Mammary epithelial cell (primary cell): ENCODE results near the gene CHN2.

Experiments used
- CTCF ChIP-seq, 2 donors: IDR thresholded peaks in 1 of 2; conservative IDR thresholded peaks in 1 of 2; 2 replicates each; pipeline ENCODE4 v1.5.1; 2011 to 2012; ENCODE audit warnings: inconsistent platforms in 2 of 2, low read length in 2 of 2, mild to moderate bottlenecking in 2 of 2, control low read depth in 1 of 2, low read depth in 1 of 2; ENCODE audit not compliant: insufficient read depth in 1 of 2; ENCODE audit errors: extremely low read depth in 1 of 2
- EZH2 ChIP-seq: IDR thresholded peaks from 2 replicates; pipeline ENCODE4 v1.6.1; 2012; ENCODE audit warnings: low read length, inconsistent platforms, borderline replicate concordance

GRCh38 chr7:29486191-29486700 is 291.7 kb downstream of the CHN2 start:
- no peak for TF ChIP-seq CTCF (conservative IDR thresholded peaks at IDR 0.05 in 1 of 2, IDR thresholded peaks at IDR 0.05 in 1 of 2; ENCODE audit: extremely low read depth in 1 of 2, insufficient read depth in 1 of 2, low read depth in 1 of 2, low read length in 2 of 2)
- no peak for TF ChIP-seq EZH2
